HL-60/S4 treated with retinoic acid at 250 ng/mL for 4 days and 3 days (cell line): ENCODE results near the gene GALNT18.
"Not testable (repeated sequence)": the region's sequence is repeated elsewhere in the genome, so short reads cannot be mapped to it uniquely, and the experiment has no call there.

Experiments used
- in situ Hi-C: fragments of 300-500 bp; cut with MboI; formaldehyde crosslinking; loops from 2 replicates; pipeline ENCODE4 v1.7.0; 2022; ENCODE audit warnings: low sequenced_read_pairs

The GALNT18 gene

GRCh38 chr11:11366793-11367192, 255.0 kb downstream of the GALNT18 start:
- in situ Hi-C loops = no loop called here

GRCh38 chr11:11363674-11364073, 258.1 kb downstream of the GALNT18 start:
- in situ Hi-C loops = no loop called here

- in situ Hi-C loops = no loop called here
Observed at GRCh38 chr11:11359611-11360010, 262.2 kb downstream of the GALNT18 start.

- in situ Hi-C loops = no loop called here
Observed at GRCh38 chr11:11356842-11357241, 265.0 kb downstream of the GALNT18 start.

- in situ Hi-C loops = not testable (repeated sequence)
Observed at GRCh38 chr11:11352878-11353277, 268.9 kb downstream of the GALNT18 start, which contains the start of gene CSNK2A3. CSNK2A3 (minus strand) TSS chr11:11353250; CDS start chr11:11353119, 131 bp downstream.

GRCh38 chr11:11351851-11352250, 270.0 kb downstream of the GALNT18 start:
- in situ Hi-C loops = not testable (repeated sequence)

- in situ Hi-C loops = no loop called here
Observed at GRCh38 chr11:11351042-11351586, 270.7 kb downstream of the GALNT18 start.

GRCh38 chr11:11349870-11350337, 271.9 kb downstream of the GALNT18 start:
- in situ Hi-C loops = no loop called here

GRCh38 chr11:11349106-11349825, 272.5 kb downstream of the GALNT18 start:
- in situ Hi-C loops = no loop called here

- in situ Hi-C loops = no loop called here
Observed at GRCh38 chr11:11348303-11348702, 273.5 kb downstream of the GALNT18 start.

GRCh38 chr11:11347592-11347991, 274.2 kb downstream of the GALNT18 start:
- in situ Hi-C loops = no loop called here

GRCh38 chr11:11346303-11346702, 275.5 kb downstream of the GALNT18 start:
- in situ Hi-C loops = no loop called here

- in situ Hi-C loops = no loop called here
Observed at GRCh38 chr11:11345099-11345498, 276.7 kb downstream of the GALNT18 start.

- in situ Hi-C loops = no loop called here
Observed at GRCh38 chr11:11344045-11344444, 277.8 kb downstream of the GALNT18 start.

GRCh38 chr11:11338304-11338703, 283.5 kb downstream of the GALNT18 start:
- in situ Hi-C loops = no loop called here

GRCh38 chr11:11336664-11337063, 285.1 kb downstream of the GALNT18 start:
- in situ Hi-C loops = no loop called here

- in situ Hi-C loops = no loop called here
Observed at GRCh38 chr11:11335043-11335442, 286.8 kb downstream of the GALNT18 start.

- in situ Hi-C loops = no loop called here
Observed at GRCh38 chr11:11334607-11335006, 287.2 kb downstream of the GALNT18 start.

- in situ Hi-C loops = no loop called here
Observed at GRCh38 chr11:11332141-11332710, 289.6 kb downstream of the GALNT18 start.

- in situ Hi-C loops = no loop called here
Observed at GRCh38 chr11:11329062-11329806, 292.6 kb downstream of the GALNT18 start.

- in situ Hi-C loops = no loop called here
Observed at GRCh38 chr11:11324090-11324489, 297.7 kb downstream of the GALNT18 start.
